Retina (tissue), 1 donor: ENCODE measurements around the gene RGMB.

Experiments used
- DNase-seq: peaks from one replicate; pipeline ENCODE4 v3.0.0-alpha.2; 2016

Gene RGMB

DNA sequence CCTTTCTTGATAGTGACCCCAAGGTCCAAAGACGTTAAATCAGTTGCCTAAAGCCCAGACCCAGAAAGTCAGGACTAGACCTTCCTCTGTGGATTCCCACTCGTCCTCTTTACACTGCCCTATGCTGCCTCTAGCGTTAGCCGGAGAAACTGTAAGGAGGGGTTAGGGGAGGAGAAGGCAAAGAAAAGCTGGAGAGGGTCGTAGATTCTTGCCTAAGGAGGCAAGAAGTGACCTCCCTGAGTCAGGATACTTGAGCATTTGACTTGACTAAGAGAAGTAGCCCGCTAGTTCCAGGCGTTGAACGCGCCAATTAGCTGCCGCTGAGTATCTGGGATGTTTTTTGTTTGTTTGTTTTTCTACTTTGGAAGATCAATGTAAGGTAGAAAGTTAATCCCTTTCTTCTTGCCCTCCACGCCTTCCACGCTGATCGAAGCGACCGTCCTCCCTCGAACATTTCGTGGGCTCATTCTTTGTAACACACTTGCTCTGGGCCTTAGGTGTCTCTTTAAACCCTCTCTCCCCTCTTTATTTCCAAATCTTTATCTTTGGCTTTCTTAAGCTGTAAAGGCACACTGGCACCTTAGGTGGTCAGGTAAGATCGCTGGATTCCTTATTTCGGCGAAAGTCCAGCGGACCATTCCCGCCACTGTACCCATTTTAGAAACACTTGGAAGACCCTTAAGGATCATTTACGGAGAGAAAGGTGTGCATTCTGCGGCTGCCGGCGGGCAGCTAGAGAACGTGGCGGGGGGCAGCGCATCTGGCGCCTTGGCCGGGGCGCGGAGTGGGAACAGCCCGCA, 5.1 kb upstream of the RGMB start:
- peak; percentile 84 for DNase-seq

DNA sequence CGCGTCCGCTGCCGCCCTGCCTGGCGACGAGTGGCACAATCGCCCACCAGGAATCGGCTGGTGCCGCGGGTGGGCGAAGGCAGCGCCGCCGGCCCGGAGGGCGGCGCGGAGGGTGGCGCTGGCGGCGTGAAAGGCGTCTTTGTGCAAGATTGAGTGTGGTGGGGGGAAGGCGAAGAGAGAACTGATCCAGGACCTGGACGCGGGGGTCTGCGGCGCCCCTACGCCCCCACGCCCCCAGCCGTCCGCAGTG, 4.6 kb upstream of the RGMB start:
- peak; percentile 91 for DNase-seq

DNA sequence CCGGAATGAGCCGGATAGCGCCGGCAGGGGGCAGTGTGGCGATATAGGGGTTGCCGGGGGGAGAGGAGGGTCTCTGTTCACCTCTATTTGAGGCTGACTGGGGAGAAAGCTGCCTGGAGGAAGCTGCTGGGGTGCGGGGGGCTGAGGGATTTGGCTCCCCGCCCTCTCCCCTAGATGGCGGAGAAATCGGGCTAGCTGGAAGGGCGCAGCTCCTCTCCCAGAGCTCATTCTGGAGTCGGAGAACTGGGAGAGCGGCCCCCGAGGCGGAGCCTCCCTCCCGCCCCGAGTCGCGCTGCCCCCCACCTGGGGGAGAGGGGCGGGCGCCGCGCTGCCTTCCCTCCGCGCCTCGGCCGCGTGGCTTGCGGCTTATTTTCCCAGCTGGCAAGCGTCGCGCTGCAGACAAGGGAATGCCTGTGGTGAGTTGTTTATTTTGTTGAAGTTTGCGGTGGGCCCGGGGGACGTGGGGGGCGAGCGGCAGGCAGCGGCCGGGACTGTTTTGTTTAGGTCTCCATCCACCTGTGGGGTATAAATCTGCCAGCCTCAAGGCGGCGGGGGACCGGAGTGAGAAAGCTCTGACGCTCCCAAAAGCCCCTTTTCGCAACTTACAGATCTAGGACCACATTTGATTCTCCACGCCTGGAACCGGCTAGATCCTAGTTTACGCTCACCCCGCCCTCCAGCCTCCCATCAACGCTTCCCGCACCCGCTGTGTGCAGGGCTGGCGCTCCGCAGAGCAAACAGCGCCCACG, 4.1 kb upstream of the RGMB start:
- peak; percentile 86 for DNase-seq

DNA sequence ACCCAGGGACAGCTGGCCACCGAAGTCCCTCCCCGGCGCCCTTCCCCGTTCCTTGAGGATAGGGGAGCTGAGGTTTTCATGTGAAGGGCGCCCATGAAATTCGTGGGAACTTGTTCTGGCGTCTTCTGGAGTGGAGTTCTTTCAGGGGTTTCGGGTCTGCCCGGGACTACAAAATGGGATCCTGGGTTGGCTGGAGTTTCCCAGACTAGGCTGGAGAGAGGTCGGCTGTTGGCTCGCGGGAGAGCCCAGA, 3.6 kb upstream of the RGMB start:
- peak; percentile 90 for DNase-seq

DNA sequence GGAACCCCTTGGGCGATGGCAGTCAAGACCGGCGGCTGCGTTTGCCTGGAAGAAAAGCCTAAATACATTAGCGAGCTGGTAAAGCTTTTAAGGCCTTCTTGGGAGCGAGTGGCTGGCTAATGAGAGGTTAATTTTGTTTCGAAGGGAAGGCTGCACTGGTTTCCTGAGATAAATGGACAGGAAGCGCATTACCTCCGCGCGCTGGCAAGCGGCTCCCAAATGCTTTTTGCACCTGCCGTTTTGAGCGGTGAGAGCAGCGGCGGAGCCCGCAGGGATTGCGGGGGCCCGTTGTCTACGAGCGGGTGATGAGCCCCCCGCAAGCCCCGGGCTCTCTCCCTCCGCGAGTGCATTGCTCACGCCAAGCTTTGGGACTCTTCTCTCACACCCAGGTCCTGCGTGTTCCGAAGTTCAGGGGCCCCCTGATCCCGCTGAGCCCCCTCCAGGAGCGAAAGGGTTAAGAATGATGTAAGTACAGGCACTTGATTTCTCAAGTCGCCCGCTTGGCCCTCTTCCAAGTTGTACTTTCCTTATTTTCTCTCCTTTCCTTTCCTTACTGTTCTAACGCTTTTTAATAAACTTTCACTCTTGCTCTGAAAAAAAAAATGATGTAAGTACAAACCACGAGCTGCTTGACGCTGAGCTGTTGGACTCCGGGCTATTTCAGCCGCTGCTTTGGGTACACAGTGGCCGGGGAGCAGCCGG, 3.1 kb upstream of the RGMB start:
- DNase-seq = no peak

DNA sequence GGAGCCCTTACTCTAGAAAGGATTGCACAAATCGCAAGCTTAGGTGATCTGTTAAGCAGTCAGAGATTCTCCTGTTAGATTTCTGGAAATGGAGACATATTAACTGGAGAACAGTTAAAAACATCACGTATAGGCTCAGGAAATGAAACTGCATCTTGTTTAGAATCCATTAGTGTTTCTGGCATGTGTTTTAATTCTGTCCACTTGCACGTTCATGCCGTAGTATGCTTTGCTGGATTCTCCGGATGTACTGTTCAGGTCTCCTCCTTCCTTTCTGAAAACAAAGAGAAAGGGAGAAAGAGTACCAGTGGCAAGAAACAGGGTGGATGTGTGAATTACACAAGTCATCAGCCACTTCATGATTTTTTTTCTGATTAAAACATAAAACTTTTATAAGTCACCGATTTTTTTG, 2.5 kb upstream of the RGMB start:
- DNase-seq = no peak

DNA sequence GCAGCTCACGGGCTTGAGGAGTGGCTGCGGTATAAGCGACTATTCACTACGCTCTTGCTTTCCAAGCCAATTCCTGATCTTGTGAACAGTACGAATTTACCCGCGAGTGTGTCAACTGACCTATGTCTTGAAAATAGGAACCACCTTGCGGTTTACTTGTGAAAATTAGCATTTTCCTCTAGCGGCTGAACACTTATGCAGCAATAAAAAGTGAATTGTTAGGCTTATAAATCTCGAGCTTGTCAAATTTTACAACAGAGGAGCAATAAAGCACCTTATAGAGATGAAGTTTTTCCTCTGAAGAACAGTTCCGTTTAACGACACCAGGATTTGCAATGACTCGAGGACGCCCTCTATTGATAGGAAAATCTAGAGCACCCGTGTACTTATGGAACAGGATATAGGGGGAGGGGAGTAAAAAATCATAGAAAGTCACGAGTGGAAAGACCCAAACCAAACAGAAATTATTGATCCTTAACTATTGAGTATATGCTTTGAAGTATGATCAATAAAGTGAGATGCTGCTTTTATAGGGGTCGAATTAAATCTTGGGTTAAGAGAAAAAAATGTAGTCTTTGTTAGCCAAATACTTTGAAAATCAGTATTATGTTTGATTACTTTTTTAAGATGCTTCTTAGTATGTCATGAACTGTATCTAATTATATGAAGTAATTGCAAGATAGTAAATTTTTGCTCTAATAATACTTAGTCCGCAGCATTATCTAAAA, 1.9 kb upstream of the RGMB start:
- peak; percentile 85 for DNase-seq

DNA sequence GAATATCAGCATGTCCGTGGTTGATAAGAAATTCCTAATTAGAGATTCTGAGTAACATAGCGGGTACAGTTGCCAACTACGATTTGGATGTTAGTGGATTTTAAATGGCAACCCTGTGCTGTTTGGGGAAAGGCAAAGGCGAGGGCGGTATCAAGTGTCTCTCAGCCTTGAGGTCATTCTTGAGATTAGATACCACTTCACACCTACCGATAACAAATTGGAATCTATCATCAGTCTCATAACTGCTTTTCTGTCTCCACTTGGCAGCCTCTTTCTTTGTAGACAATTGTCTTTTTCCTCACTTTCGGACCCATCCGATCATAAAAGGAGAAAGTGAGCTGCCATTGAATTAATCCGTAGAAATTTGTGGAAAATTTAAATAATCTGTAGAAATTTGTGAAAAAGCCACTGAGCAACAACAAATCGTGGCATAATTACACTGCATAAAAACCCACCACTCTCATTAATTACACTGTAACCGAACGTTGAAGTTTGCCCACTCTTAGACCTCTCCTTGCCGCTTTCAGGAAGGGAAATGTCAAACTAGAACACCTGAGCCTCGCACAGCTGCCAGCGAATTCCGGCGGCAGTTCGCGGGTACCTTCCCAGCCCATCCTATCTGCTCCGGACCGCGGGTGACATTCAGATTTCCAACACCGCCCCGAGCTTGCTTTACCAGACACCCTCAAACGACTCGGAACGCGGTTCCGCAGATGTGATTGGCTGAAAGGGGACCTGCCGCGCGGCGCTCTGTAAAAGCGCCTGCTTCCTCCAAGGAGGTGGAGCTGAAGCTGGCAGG, 849 bp upstream of the RGMB start:
- DNase-seq = no peak

DNA sequence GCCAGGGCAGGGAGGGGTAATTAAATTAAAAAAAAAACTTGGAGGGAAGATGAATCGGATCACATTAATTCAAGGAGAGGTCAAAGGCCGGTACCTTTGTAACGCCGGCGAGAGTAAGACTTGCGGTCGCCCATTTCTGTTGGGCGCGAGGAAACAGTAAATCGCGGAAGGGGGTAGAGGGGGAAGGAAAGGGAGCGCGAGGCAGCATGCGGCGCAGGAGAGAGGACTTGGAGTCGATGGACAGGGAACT, 324 bp upstream of the RGMB start:
- peak; percentile 91 for DNase-seq

DNA sequence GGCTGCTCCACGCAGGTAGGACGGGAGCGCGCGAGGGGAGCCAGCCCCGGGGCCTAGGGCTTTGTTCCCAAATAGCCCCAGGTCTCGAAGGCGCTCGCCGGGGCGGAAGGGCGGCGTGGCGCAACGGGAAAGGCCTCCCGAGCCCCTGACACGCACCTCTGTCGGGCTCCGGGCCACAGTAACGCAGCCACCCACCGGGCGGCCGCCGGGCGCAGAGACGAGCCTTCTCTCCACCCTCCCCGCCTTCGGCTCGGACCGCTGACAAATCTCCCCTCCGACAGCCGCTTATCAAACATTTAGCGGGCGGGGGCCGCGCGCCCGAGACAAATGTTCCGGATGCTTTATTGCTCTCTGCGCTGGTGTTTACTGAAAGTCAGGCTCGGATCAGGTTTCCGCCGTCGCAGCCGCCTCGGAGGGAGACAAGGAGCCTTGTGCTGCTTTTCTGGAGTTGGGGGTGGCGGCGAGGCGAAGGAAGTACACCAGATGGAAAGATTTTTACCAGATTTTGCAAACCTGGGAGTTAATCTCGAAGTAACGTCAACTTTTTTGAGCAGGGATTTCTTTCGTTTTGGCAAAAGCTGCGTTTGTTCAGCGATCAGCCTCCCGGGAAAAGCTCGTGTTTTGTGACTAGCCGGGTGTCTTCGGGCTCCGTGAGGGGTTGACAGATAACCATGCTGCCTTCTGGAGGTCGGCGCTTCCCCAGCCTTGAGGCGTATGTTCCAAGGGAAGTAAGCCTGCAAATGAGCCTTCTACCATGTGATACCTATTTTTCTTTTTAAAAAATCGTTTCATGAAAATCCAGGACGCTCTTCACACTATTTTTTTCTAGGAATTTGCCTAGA, 950 bp downstream of the RGMB start:
- peak; percentile 91 for DNase-seq

DNA sequence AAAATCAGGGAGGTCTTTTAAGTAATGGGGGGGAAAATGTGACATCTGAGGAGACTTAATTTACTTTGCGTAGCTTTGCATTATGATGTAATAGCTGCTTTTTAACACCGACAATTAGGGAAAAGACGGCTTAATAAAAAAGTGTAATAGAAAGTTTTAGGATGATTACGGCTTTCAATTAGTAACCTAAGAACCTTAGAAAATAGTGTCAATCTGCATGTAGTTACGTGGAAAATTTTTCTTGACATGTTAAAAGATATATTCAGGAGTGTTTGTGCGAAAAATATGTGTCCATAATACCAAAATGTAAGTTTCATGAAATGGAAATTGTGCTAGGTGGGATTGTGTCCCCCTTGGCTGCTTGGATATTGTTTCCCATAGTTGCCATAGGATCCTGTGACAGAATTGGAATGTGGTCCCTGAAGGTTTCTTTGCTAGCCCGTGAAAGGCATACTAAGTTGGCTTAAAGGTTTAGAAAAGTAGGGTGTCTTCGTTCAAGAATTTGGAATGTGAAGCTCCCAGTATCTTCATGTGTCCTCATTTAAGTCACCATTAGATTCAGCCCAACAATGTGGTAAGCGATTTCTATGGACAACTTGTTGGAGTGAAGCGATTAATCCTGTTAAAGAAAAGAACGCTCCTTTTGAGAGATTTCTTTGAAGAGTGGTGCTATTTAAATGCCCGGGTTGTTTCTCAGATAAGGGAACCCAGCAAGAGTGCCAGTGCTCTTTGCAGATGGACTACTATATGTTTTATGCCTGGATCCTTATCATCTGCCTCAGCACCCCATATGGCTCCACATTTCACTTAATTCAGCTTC, 2.0 kb downstream of the RGMB start:
- no peak for DNase-seq

DNA sequence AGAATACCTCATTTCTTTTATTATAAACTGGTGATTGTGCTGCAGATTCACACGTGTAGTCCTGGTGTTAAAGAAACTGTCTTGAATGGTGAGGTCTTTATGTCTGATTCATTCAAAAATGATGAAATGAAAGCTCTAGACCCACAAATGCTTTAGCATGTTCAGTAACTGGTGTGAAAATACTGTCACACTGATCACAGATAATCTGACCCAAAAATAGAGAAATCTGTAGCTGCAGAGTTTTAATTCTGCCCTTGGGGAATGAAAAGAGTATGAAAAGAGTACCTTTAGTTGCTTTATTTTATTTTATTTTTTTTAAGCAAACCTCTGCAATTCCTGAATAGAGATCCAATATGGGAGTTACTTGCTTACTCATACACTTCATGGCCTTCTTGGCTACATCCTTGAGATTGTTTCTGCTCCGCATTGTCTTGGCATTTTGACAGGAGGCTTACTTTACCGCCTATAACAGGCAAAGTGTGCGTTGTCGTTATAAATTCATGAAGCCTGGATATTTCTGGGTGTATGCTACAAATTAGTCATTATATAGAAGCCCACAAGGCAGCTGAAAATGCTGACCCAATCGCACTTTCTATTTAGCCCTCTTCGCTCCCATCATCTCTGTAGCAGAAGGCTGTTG, 2.7 kb downstream of the RGMB start:
- DNase-seq = no peak

DNA sequence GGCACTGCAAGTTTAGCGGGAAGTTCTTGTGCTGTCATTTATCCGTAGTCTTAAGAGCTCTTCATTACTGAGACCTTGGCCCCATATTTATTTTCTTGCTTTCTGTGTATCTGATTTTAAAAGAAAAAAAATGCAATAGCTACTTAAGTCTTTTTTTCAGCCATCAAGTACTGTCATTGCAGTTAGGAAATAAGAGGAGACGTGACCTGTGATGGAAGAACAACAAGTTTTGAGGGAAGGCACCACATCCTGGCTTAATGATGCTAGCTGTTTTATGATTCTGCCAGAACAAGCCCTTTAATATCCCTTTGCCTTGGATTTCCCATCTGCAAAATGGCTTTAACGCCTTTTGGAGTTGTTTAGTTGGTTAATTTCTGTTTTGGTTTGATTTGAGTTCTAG, 3.8 kb downstream of the RGMB start:
- no peak for DNase-seq

DNA sequence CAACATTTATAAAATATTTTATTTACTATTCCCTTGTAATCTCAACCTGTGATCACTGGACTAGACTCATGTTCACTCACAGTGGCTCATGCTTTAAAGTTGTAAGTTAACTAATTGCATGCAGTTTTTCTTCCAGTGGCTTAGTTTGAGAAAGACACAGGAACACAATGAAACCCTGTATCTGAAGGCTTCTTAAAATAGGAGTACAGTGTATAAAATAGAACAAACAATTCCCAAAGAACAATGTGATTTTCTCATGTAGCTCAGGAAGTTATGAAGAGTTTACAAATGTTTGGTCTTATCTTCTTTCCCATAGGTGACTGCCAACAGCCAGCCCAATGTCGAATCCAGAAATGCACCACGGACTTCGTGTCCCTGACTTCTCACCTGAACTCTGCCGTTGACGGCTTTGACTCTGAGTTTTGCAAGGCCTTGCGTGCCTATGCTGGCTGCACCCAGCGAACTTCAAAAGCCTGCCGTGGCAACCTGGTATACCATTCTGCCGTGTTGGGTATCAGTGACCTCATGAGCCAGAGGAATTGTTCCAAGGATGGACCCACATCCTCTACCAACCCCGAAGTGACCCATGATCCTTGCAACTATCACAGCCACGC, 5.9 kb downstream of the RGMB start:
- DNase-seq = no peak

DNA sequence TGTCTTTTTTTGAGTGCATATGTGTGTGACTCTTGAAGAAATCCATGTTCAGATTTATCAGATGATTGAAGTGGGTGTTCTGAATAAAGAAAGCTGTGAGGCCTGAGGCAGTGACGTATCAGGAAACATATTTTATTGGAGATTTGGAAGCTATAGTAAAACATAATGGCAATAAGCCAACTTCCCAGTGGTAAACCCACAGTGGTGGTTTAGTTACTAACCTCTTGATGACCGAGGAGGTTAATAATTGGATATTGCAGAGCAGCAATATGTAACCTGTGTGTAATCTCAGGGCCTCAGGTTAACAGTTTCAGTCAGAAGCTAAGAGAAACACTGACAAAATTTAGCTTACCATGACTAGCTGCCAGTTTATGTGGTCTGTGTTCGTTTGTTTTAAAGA, 6.9 kb downstream of the RGMB start:
- DNase-seq = no peak

DNA sequence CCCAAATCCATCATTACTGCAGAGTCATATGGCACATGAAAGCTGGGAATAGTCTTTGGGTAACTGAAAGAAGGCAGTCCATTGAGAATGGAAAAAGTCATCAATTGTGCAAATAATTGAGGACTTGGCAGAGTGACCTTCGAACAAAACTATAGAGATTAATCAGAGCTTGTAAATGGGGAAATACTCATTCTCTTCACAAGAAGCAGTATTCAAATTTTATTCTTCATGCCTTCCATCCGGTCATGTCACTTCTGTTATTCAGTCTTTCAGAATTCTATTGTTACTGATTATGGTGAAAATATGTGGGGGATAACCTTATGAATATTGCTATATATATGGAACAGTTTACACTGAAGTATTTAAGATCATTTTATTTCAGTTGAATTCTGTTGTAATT, 8.1 kb downstream of the RGMB start:
- DNase-seq = no peak

DNA sequence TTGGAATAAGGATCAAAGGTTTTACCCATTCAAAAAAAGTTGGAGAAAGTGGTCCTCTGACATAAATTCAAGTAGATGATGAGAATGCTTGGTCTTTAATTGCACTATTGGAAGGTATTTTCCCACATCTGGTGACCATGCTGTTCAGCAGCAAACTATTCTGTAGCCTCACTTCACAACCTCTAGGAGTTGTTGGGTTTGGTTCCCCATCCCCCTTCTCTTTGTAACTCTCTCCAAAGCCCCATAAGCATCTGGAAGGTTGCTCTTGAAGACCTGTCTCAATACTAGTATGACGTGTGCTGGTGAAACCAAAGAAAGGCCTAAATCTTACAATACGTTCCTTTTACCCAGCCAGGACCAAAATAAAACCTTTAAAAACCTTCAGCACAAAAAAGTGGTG, 8.5 kb downstream of the RGMB start:
- no peak for DNase-seq

DNA sequence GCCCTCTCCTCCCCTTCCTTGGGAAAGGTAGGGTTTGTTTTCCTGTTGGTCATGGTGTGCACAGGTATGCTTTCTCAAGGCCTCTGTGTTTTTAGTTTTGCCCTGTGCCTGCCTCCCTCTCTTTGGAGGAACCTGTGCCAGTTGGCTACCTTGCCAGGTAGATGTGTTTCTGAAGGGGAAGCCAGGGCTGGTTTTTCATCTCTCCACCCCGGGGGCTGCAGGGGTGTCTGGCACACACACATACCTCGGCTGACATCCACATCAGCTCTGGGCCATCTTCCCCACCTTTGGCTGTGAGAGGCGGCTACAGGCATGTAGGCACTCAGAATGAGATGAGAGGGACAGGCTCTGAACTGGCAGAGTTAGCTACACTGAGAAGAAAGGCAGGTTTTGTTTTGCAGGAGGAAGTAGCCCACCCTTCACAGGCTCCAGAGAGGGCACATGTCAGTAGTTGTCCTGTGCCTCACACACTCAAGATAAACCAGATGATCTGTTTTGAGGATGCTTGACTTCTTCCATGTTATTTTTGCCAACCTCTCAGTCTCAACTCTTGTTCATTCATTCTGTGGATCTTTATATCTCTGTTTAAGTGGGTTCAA, 9.7 kb downstream of the RGMB start:
- no peak for DNase-seq

DNA sequence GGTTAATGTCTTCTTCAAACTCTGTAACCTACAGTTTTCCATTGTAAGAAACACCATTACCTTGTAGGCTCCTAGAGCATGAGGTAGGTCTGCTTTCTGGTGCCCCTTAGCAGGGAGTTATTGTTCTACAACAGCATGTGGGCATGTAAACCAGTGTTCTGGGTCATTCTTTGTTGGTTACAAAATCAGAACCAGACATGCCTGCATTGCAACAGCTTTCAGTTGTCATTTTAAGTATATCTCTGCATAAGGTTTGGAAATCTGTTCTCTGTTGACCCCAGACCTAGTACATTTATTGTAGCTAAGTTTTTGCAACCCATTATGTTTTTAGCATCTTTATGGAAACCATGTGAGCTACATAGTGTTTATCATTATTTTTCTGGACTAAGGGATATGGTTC, 10.9 kb downstream of the RGMB start:
- DNase-seq = no peak

DNA sequence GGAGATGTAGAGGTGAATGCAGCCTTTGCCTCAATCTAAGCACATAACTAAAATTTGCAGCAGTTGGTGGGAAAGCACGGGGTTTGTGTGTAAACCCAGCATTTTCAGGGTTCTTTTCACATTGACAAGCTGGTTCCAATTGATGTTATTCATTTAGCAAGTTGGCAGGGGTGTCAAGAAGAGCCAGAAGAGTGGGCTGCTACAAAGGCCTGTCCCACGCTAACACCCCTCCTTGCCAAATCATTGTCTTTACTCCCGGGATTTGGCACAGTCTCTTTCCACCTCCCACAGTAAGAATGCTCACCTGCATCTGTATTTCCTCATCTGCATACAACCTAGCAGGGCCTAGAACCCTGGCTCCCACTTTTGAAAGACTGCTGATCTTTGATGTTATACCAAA, 11.8 kb downstream of the RGMB start:
- no peak for DNase-seq
